GM12873 (cell line): Measurements from ENCODE around the gene BATF3.

Experiments
- CTCF ChIP-seq: IDR thresholded peaks from 2 replicates; pipeline ENCODE4 v1.5.1; 2012; ENCODE audit warnings: low read depth, mild to moderate bottlenecking, moderate library complexity, low read length, control low read depth; ENCODE audit not compliant: insufficient read depth; ENCODE audit errors: missing control alignments

BATF3 gene

DNA sequence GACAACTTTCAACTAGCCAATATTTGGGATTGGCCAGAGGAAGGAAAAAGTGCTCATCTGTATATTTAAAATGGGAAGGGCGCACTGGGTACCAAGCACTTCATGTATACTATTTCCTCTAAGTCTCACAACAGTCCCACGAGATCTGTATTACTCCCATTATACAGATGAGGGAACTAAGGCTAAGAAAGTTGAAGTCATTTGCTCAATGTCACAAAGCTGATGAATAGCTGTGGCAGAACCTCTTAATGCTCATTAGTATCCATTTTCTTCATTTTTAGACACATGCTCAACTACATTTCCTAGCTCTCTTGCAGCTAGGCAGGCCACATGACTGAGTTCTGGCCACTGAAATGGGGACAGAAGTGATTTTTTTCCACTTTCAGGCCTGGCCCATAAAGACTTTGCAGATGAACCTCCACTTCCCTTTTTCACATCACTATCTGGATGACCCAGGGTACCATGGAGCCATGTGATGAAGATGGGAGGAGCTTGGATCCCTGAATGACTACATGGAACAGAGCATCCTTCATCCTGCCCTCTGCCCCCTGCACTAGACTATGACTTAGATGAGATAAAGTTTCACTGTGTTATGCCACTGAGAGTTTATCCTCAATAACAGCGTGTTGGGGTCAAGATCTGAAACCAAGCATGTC is 59.3 kb downstream of the BATF3 start:
- no peak for TF ChIP-seq CTCF

- TF ChIP-seq CTCF = no peak
Observed at GRCh38 chr1:212638492-212639151, 61.0 kb downstream of the BATF3 start.

- no peak for TF ChIP-seq CTCF
Observed at GRCh38 chr1:212637902-212638301, 61.7 kb downstream of the BATF3 start.
